NCI-H460 (cell line): ENCODE results near the gene NDUFAF8. TPM values are rescaled to one million over a fixed set of nuclear protein-coding genes. Genes with fewer than 3 reads are reported as not detected.

Source experiments
- DNase-seq: peaks from one replicate; pipeline ENCODE4 v3.0.0-alpha.2; 2016; ENCODE audit warnings: low read depth; ENCODE audit errors: extremely low read depth
- total RNA-seq: library from RNA; depleted of rRNA; stranded (reverse); fragments of >200 nt; shearing (Covaris generic); gene quantifications from 2 replicates; pipeline ENCODE4 v1.2.3, GENCODE V29; 2014

The NDUFAF8 gene
- total RNA-seq, 1 experiment from 2014 or later: 88.5 TPM

- DNase-seq: no peak
Observed at GRCh38 chr17:81250286-81251093, 11.4 kb downstream of the NDUFAF8 start.

- DNase-seq: no peak
Observed at GRCh38 chr17:81251094-81251708, 12.1 kb downstream of the NDUFAF8 start.

- no peak for DNase-seq
Observed at GRCh38 chr17:81251709-81252301, 12.7 kb downstream of the NDUFAF8 start.

- DNase-seq: no peak
Observed at GRCh38 chr17:81252326-81252986, 13.3 kb downstream of the NDUFAF8 start.

GRCh38 chr17:81252987-81253329 is 13.8 kb downstream of the NDUFAF8 start:
- DNase-seq: no peak

- peak; percentile 35 for DNase-seq
Observed at GRCh38 chr17:81253358-81254131, 14.4 kb downstream of the NDUFAF8 start.

DNA sequence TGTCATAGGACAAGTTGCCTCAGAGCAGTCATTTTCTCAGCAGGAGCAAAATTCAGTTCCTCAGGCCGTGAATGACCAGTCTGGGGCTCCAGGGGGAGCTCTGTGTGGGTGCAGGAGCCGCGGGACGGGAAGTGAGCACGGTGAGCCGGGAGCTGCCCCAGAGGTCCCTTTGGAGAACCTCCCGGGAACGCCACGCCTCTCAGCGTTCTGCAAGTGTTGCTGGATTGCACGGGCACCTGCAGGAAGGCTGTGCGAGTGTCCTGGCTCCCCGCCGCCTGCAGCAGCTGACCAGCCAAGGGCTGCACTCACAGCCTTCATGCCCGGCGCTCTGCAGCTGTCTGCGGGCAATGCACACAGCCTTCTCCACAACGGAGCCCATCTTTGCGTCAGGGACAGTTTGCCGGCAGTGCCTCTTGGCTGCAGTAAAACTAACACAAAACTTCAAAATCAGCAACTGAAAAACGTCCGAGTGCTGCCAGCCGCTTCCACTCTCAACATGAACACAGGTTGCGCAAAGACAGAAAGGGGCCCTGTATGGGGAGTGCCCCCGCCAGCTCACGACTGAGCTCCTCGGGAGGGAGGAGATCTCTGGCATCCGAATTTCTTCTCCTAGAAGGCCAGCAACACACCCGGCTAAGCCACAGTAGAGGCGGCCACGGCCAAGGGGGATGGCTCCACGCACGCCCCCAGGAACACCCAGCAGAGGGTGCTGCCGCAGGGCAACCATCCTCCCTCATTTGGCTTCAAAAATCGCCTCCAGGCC is 16.0 kb downstream of the NDUFAF8 start:
- DNase-seq: peak; percentile 59

DNA sequence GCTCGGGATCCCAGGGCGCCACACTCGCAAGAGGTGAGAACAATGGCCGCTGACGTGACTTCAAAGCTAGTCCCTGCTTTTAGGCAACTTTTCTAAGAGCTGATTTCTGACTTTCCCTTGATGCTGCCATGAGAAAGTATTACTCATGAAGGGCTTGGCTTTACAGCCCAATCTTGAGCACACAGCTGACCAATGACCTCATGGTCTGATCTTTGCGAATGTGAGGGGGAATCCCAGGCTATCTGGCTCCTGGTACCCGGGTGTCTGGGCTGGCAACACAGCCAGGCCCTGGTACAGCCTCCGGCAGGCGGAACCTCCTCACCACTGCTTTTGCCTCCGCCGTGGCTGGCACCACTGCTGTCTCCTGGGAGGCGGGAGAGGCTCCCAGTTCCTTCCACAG is 17.5 kb downstream of the NDUFAF8 start:
- DNase-seq: no peak

- DNase-seq: no peak
Observed at GRCh38 chr17:81257533-81257932, 18.4 kb downstream of the NDUFAF8 start.

DNA sequence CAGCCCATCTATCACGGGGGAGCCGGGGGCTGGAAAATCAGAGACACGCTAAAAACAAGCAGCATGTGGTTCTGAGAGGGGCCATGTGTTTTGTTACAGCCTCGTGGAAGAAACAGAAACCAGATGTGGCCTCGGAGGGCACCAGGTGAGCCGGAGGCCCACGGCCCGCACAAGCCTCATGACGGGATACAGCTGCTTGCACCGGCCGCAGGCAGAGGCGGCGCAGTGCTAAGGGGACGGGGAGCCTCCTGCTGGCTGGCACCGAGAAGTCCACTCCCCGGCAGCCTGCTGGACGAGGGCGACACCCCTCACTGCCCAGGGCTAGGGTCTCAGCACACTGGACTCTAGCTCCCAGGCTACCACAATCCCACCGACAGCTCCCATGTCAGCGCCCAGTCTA is 19.2 kb downstream of the NDUFAF8 start:
- no peak for DNase-seq

DNA sequence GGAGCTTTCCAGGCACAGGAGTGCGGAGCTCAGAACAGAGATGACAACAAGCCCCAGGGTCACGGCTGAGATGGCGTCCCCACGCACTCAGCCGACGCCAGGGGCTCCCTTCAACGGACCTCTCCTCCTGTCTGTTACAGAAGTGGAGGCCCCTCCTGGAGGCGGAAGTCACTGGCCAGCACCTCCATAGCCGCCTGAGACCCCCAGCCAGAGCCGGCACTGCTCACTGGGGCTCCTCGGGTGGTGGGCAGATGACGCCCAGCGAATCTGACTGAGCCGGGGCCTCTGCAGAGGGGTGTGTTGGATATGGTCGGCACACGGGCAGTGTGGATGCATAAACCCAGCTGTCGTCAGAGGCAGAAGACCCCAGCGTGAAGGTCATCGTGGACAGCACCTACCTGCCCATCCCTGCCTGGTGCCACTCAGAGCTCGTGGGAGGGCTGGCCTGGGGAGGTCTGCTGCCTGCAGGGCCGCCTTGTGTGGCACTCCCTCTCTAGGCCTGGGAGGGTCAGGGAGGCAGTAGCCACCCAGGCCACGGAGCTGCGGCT is 20.0 kb downstream of the NDUFAF8 start:
- no peak for DNase-seq

GRCh38 chr17:81260171-81260570 is 21.1 kb downstream of the NDUFAF8 start:
- no peak for DNase-seq

DNA sequence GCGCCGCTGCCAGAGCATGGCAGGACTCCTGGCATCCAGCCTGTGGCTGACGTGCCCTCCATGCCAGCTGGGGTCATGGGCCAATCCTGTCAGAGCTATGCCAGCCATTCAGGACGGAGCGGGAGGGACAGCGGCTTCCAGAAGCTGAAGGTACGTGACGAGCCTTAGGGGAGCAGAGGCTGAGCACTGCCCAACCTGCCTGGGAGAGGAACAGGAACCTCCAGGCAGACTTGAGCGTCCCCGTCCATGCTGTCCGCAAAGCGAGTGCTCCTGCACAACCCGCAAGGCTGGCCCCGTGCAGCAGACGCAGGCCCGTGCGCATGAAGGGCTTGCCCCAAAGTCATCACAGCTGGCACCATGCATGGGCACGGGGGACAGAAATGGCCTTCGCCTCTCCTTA is 21.5 kb downstream of the NDUFAF8 start:
- no peak for DNase-seq

DNA sequence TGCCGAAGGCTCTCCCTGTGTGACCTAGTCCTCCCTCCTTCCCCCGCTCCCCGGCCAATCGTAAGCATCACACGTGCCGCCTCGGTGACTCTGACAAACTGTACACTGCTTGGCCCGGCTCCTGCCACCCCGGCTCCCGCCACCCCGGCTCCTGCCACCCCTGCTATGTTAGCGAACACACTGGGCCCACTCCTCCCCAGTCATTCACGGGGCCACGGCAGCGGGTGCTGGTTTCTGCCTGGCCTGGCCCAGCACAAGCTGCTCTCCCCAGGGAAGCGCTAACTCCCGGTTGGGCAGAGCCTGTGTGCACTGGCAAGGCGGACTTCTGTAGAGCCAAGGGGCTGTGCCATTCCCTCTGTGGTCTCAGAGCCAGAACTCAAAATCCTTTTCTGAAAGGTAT is 22.0 kb downstream of the NDUFAF8 start:
- DNase-seq: no peak

GRCh38 chr17:81261582-81262336 is 22.6 kb downstream of the NDUFAF8 start:
- no peak for DNase-seq

DNA sequence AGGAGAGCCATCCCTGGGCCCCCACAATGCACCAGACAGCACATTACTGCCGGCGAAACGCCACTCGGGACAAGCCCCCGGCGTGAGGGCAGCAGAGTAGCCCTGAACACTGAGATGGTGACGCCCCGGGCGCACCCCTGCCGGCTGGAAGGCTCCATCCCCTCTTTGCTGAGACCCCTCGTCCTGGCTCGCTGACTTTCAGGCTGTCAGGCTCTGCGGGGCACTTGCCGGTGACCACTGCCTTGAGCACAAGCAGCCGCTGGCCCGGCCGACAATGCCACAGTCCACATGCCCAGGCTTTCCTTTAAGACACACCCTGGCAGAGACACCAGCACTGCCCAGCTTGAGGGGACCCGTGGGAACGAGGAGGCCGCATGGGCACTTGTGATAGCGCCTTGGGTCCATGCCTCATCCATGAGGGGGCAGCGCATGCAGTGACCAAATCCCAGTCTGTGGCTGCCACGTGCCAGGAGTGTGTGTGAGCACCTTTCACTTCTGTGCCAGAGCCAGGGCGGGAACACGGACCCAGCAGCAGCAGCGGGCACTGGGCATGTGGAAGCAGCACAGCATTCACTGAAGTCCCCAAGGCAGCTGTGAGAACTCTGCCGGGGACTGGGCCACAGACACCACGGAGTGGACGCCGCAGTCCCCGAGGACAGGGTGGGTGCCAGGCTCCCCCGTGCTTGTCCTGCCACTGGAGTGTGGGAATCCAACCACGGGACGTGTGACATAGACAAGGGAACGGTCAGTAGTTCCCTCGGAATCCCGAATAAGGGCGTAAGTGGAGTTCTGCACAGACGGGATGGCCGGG is 24.5 kb downstream of the NDUFAF8 start:
- no peak for DNase-seq

DNA sequence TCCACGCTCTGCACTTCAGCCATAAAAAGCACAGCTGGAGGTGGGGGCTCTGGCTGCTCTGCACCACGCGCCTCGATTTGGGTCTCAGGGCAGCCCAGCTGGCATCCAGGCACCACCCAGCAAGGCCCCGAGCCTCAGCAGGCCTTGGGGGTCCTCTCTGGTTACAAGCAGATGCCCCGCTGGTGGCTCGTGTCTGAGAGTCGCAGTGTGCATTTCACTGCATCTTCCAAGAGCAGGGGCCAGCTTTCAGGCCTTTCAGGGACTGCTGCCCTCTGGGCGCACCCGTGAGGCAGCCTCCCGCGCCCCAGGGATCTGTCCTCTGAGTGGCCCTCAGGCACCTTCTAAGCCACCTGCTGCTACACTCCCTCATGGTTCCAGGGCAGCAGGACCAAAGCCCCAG is 25.5 kb downstream of the NDUFAF8 start:
- no peak for DNase-seq

- DNase-seq: no peak
Observed at GRCh38 chr17:81265576-81265975, 26.5 kb downstream of the NDUFAF8 start.
